HepG2 (cell line): Measurements from ENCODE around the gene DOCK2. TPM values are rescaled to one million over a fixed set of nuclear protein-coding genes. Genes with fewer than 3 reads are reported as not detected.

ENCODE experiments used
- ATAC-seq: fragments of 200-7000 bp; cut with Tn5 transposase; 3 replicates; pipeline ENCODE4 v1.9.1; 2020; ENCODE audit warnings: mild to moderate bottlenecking, moderate library complexity
- BruUV-seq: library from RNA; stranded (reverse); fragments of 400-500 nt; replicated peaks from 2 replicates; lab custom pipeline; 2021; lab: Mats Ljungman, UMichigan
- CTCF ChIA-PET: fragments of 300-600 bp; formaldehyde crosslinking; extraction: SDS; loops from one replicate; lab custom pipeline; 2021; ENCODE audit warnings: low total read pairs, inconsistent platforms, low intra/inter-chr PET ratio; lab: Yijun Ruan, JAX
- POLR2A ChIA-PET: fragments of 350-600 bp; sonication (Branson Sonifier 250); formaldehyde crosslinking; loops from one replicate; lab custom pipeline; 2020; ENCODE audit warnings: antibody characterized with exemption, inconsistent platforms; lab: Yijun Ruan, JAX
- DNase-seq: peaks from one replicate; pipeline ENCODE4 v3.0.0-alpha.2; 2015; ENCODE audit warnings: low spot score
- FAIRE-seq: peaks from 3 replicates; lab custom pipeline; 2011; peaks lifted over from hg19 to GRCh38; lab: Jason Lieb, UNC
- H2AFZ ChIP-seq: one replicate; pipeline ENCODE4 v1.6.1; 2011; ENCODE audit warnings: low read length, inconsistent platforms
- H3K27ac ChIP-seq: fragments of 300-600 bp; 3 replicates; pipeline ENCODE4 v1.8.0; 2011; ENCODE audit warnings: mixed run types, mild to moderate bottlenecking, mixed read lengths, low read length, inconsistent platforms; ENCODE audit not compliant: insufficient read depth; ENCODE audit errors: extremely low read length
- H3K27me3 ChIP-seq, 2 experiments: fragments of 200-600 bp in 1 of 2; 2 replicates in 1 of 2; 3 replicates in 1 of 2; pipeline versions ENCODE4 v1.6.0 to v1.8.0; 2011; ENCODE audit warnings: low read length in 2 of 2, mild to moderate bottlenecking in 2 of 2, moderate library complexity in 2 of 2, inconsistent platforms in 1 of 2; ENCODE audit not compliant: insufficient read depth in 2 of 2, control insufficient read depth in 1 of 2
- H3K36me3 ChIP-seq, 2 experiments: fragments of 200-600 bp in 1 of 2; replicated peaks in 1 of 2; 2 replicates in 1 of 2; 3 replicates in 1 of 2; pipeline versions ENCODE4 v1.5.1 to v1.8.0; 2011; ENCODE audit warnings: low read length in 2 of 2, inconsistent platforms in 1 of 2; ENCODE audit not compliant: insufficient read depth in 2 of 2, control insufficient read depth in 1 of 2
- H3K4me1 ChIP-seq: 2 replicates; pipeline ENCODE4 v1.5.1; 2012; ENCODE audit warnings: low read length, inconsistent platforms; ENCODE audit not compliant: insufficient read depth
- H3K4me2 ChIP-seq: 2 replicates; pipeline ENCODE4 v1.6.0; 2011; ENCODE audit warnings: low read depth, low read length, inconsistent platforms
- H3K4me3 ChIP-seq, 3 experiments: fragments of 200-600 bp in 1 of 3; sonication (generic), shearing (Covaris generic) in 1 of 3; replicated peaks in 1 of 3; 2 replicates each; pipeline ENCODE4 v1.5.1; 2011 to 2016; ENCODE audit warnings: low read length in 3 of 3, inconsistent platforms in 2 of 3, low read depth in 2 of 3, mild to moderate bottlenecking in 2 of 3, control low read depth in 1 of 3, mixed read lengths in 1 of 3; ENCODE audit not compliant: insufficient read depth in 1 of 3
- H3K79me2 ChIP-seq: one replicate; pipeline ENCODE4 v1.6.1; 2011; ENCODE audit warnings: low read length, inconsistent platforms; ENCODE audit not compliant: insufficient read depth
- H3K9ac ChIP-seq: 2 replicates; pipeline ENCODE4 v1.6.0; 2011; ENCODE audit warnings: mild to moderate bottlenecking, low read depth, low read length, inconsistent platforms; ENCODE audit not compliant: insufficient read depth
- H3K9me3 ChIP-seq: 2 replicates; pipeline ENCODE4 v1.5.1; 2012; ENCODE audit warnings: mild to moderate bottlenecking, low read length
- H4K20me1 ChIP-seq: 2 replicates; pipeline ENCODE4 v1.6.0; 2011; ENCODE audit warnings: inconsistent platforms, mild to moderate bottlenecking, low read length, moderate library complexity; ENCODE audit not compliant: insufficient read depth
- ARNTL ChIP-seq: sonication (generic); formaldehyde crosslinking; IDR thresholded peaks from 2 replicates; pipeline ENCODE4 v1.4.0; 2020; ENCODE audit warnings: mild to moderate bottlenecking, missing genetic modification reagents
- ATRX ChIP-seq: sonication (generic); formaldehyde crosslinking; IDR thresholded peaks from 2 replicates; pipeline ENCODE4 v1.4.0; 2020; ENCODE audit warnings: missing genetic modification reagents, borderline replicate concordance
- CEBPB ChIP-seq: IDR thresholded peaks from 2 replicates; pipeline ENCODE4 v1.6.1; 2011; ENCODE audit warnings: low read depth, low read length, improper control_type of control experiment, borderline replicate concordance
- HNF4G ChIP-seq, 2 experiments: sonication (generic) in 1 of 2; formaldehyde crosslinking in 1 of 2; IDR thresholded peaks; 2 replicates each; pipeline versions ENCODE4 v1.4.0 to v1.6.1; 2011 to 2020; ENCODE audit warnings: borderline replicate concordance in 2 of 2, low read depth in 2 of 2, mild to moderate bottlenecking in 2 of 2, low read length in 1 of 2, missing genetic modification reagents in 1 of 2, moderate library complexity in 1 of 2
- RBFOX2 ChIP-seq: fragments of 200-400 bp; formaldehyde crosslinking; IDR thresholded peaks from 2 replicates; pipeline ENCODE4 v1.6.1; 2017; ENCODE audit warnings: low read depth, mild to moderate bottlenecking, low read length
- TSC22D2 ChIP-seq: sonication (generic); formaldehyde crosslinking; IDR thresholded peaks from 2 replicates; pipeline ENCODE4 v1.5.1; 2020; ENCODE audit warnings: missing genetic modification reagents, mild to moderate bottlenecking, borderline replicate concordance
- ZBTB38 ChIP-seq: sonication (generic); formaldehyde crosslinking; IDR thresholded peaks from 2 replicates; pipeline ENCODE4 v1.5.1; 2020; ENCODE audit warnings: mild to moderate bottlenecking, missing genetic modification reagents
- ZC3H4 ChIP-seq: sonication (generic); formaldehyde crosslinking; IDR thresholded peaks from 2 replicates; pipeline ENCODE4 v1.4.0; 2020; ENCODE audit warnings: missing genetic modification reagents, borderline replicate concordance
- ZNF317 ChIP-seq: sonication (generic); formaldehyde crosslinking; IDR thresholded peaks from 2 replicates; pipeline ENCODE4 v1.5.0; 2020; ENCODE audit warnings: mild to moderate bottlenecking, missing genetic modification reagents
- ZNF556 ChIP-seq: sonication (generic); formaldehyde crosslinking; IDR thresholded peaks from 2 replicates; pipeline ENCODE4 v1.4.0; 2020; ENCODE audit warnings: mild to moderate bottlenecking, missing genetic modification reagents, borderline replicate concordance
- ZNF607 ChIP-seq: sonication (generic); formaldehyde crosslinking; IDR thresholded peaks from 2 replicates; pipeline ENCODE4 v1.5.1; 2020; ENCODE audit warnings: missing genetic modification reagents, mild to moderate bottlenecking, borderline replicate concordance
- WGBS: methylation state at CpG from one replicate; pipeline ENCODE4 v1.1.6; 2017; ENCODE audit warnings: low lambda C conversion rate; 5-methylcytosine and 5-hydroxymethylcytosine counted together
- in situ Hi-C: cut with HindIII; loops from 2 replicates; pipeline ENCODE4 v1.10.0; 2017; ENCODE audit warnings: low pct_unique_long_range_greater_than_20kb; ENCODE audit not compliant: extremely low pct_ligation_motif_present
- intact Hi-C: fragments of 100-400 bp; cut with micrococcal nuclease; formaldehyde crosslinking; loops from one replicate; pipeline ENCODE4 v1.10.0; 2022; ENCODE audit not compliant: unreplicated experiment
- polyA plus RNA-seq, 8 experiments: library from polyadenylated mRNA; depleted of rRNA in 3 of 8; stranded (reverse) in 7 of 8; unstranded in 1 of 8; fragments of >200 nt; fragmentation: Illumina TruSeq in 4 of 8; extraction: Trizol in 4 of 8; gene quantifications; 2 replicates each; pipeline versions ENCODE4 v1.2.1 to v1.2.3, GENCODE V29; 2011 to 2016; ENCODE audit warnings: low read depth in 4 of 8, missing spikeins in 1 of 8, mixed read lengths in 1 of 8; ENCODE audit not compliant: insufficient read depth in 1 of 8
- total RNA-seq, 5 experiments: library from RNA; depleted of rRNA; stranded (reverse); fragments of >200 nt; fragmentation: Illumina TruSeq; extraction: Trizol; gene quantifications; 2 replicates each; pipeline ENCODE4 v1.2.3, GENCODE V29; 2016; ENCODE audit warnings: low read depth in 1 of 5
- TF ChIP-seq, protein P1 (sequence below): sonication (generic); formaldehyde crosslinking; IDR thresholded peaks from 2 replicates; pipeline ENCODE4 v1.5.0; 2020; ENCODE audit warnings: missing genetic modification reagents, mild to moderate bottlenecking, borderline replicate concordance
- TF ChIP-seq, protein P2 (sequence below): sonication (generic); formaldehyde crosslinking; conservative IDR thresholded peaks from 2 replicates; pipeline ENCODE4 v1.4.0; 2020; ENCODE audit warnings: missing genetic modification reagents

The DOCK2 gene
- total and polyA plus RNA-seq, 2 of the 13 experiments (the other 11 are each of a cell fraction or from before 2014, with no cell fraction given) = not detected

DNA sequence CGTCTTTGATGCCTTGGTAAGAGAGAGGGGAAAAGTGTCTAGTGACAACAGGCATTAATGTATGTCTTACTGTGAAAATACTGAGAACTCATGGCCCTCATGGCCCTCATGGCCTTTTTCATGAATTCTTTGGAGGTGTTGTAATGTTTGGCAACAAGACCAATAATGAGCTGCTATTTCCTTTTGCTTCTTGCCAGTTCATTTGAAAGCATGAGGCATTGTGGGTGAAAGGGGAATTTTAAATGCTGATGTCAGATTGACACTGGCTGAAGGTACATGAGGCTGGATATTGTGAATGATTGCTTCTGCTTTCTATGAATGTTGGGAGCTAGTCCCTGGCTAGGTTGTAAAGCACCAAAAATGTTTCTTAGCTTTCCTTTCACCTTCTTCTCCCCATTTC is 79.2 kb downstream of the DOCK2 start:
- no peak for DNase-seq
- H2AFZ ChIP-seq = no peak overlapping the region
- in situ Hi-C loops (no loop called here), intact Hi-C loops (no loop called here)
- no peaks in the 10 kb centered on the region for H3K36me3 ChIP-seq
- FAIRE-seq = no peak
- ATAC-seq = no peak
- no TSS peak for BruUV-seq
- H3K27ac ChIP-seq = no peak overlapping the region
- no peaks in the 10 kb centered on the region for H4K20me1 ChIP-seq
- WGBS = 0% methylated on average over 1 of the region's 1 CpG
- H3K79me2 ChIP-seq = no peaks in the 10 kb centered on the region
- ChIA-PET CTCF (no interaction called here), POLR2A (no interaction called here)
- H3K9ac ChIP-seq = no peak overlapping the region
- no peak overlapping the region for H3K4me3 ChIP-seq
- H3K9me3 ChIP-seq = no peaks in the 10 kb centered on the region
- no peaks in the 10 kb centered on the region for H3K4me1 ChIP-seq
- H3K4me2 ChIP-seq = no peak overlapping the region
- TF ChIP-seq RBFOX2 (no peak), ZNF607 (CRISPR knock-in tag) (no peak), ZNF317 (CRISPR knock-in tag) (no peak), CEBPB (no peak), ZBTB38 (CRISPR knock-in tag) (no peak), ATRX (CRISPR knock-in tag) (no peak), ZC3H4 (CRISPR knock-in tag) (no peak), HNF4G (IDR thresholded peaks at IDR 0.05; ENCODE audit: borderline replicate concordance, low read depth, low read length) (no peak), HNF4G (CRISPR knock-in tag; IDR thresholded peaks at IDR 0.05; ENCODE audit: borderline replicate concordance, low read depth) (no peak), ZNF556 (CRISPR knock-in tag) (no peak), ARNTL (CRISPR knock-in tag) (no peak), TSC22D2 (CRISPR knock-in tag) (no peak)
- TF ChIP-seq, protein P1, sequence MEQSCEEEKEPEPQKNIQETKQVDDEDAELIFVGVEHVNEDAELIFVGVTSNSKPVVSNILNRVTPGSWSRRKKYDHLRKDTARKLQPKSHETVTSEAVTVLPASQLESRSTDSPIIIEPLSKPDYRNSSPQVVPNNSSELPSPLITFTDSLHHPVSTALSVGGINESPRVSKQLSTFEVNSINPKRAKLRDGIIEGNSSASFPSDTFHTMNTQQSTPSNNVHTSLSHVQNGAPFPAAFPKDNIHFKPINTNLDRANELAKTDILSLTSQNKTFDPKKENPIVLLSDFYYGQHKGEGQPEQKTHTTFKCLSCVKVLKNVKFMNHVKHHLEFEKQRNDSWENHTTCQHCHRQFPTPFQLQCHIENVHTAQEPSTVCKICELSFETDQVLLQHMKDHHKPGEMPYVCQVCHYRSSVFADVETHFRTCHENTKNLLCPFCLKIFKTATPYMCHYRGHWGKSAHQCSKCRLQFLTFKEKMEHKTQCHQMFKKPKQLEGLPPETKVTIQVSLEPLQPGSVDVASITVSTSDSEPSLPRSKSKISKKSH = no peak
- TF ChIP-seq, protein P2, sequence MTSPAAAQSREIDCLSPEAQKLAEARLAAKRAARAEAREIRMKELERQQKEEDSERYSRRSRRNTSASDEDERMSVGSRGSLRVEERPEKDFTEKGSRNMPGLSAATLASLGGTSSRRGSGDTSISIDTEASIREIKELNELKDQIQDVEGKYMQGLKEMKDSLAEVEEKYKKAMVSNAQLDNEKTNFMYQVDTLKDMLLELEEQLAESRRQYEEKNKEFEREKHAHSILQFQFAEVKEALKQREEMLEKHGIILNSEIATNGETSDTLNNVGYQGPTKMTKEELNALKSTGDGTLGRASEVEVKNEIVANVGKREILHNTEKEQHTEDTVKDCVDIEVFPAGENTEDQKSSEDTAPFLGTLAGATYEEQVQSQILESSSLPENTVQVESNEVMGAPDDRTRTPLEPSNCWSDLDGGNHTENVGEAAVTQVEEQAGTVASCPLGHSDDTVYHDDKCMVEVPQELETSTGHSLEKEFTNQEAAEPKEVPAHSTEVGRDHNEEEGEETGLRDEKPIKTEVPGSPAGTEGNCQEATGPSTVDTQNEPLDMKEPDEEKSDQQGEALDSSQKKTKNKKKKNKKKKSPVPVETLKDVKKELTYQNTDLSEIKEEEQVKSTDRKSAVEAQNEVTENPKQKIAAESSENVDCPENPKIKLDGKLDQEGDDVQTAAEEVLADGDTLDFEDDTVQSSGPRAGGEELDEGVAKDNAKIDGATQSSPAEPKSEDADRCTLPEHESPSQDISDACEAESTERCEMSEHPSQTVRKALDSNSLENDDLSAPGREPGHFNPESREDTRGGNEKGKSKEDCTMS (CRISPR knock-in tag) = no peak
- no peaks in the 10 kb centered on the region for H3K27me3 ChIP-seq
